Karpas-422 (cell line): Measurements from ENCODE around the gene STX18. TPM values are rescaled to one million over a fixed set of nuclear protein-coding genes. Genes with fewer than 3 reads are reported as not detected.

Experiments
- DNase-seq: peaks from one replicate; pipeline ENCODE4 v3.0.0-alpha.2; 2015
- H2AFZ ChIP-seq: fragments of 200-600 bp; sonication (generic); 2 replicates; pipeline ENCODE4 v1.6.1; 2014; ENCODE audit warnings: antibody characterized with exemption, low read length, mixed read lengths
- H3K27ac ChIP-seq: fragments of 200-600 bp; sonication (generic); 2 replicates; pipeline ENCODE4 v1.5.1; 2014; ENCODE audit warnings: mild to moderate bottlenecking, low read length, moderate library complexity
- H3K27me3 ChIP-seq: fragments of 200-600 bp; sonication (generic); 2 replicates; pipeline ENCODE4 v1.6.1; 2014; ENCODE audit warnings: low read length, mixed read lengths
- H3K36me3 ChIP-seq: fragments of 200-600 bp; sonication (generic); 2 replicates; pipeline ENCODE4 v1.6.1; 2014; ENCODE audit warnings: low read length, mixed read lengths; ENCODE audit not compliant: insufficient read depth
- H3K4me1 ChIP-seq: fragments of 200-600 bp; sonication (generic); 2 replicates; pipeline ENCODE4 v1.6.1; 2014; ENCODE audit warnings: mild to moderate bottlenecking, low read length, mixed read lengths
- H3K4me2 ChIP-seq: fragments of 200-600 bp; sonication (generic); 2 replicates; pipeline ENCODE4 v1.6.1; 2014; ENCODE audit warnings: low read length, low read depth, mild to moderate bottlenecking; ENCODE audit not compliant: poor library complexity, severe bottlenecking
- H3K4me3 ChIP-seq: fragments of 200-600 bp; sonication (generic); 2 replicates; pipeline ENCODE4 v1.5.1; 2014; ENCODE audit warnings: mild to moderate bottlenecking, antibody characterized with exemption, low read length, mixed read lengths
- H3K79me2 ChIP-seq: fragments of 200-600 bp; sonication (generic); 2 replicates; pipeline ENCODE4 v1.6.1; 2014; ENCODE audit warnings: mild to moderate bottlenecking, low read length, mixed read lengths
- H3K9ac ChIP-seq: fragments of 200-600 bp; sonication (generic); 2 replicates; pipeline ENCODE4 v1.6.0; 2014; ENCODE audit warnings: low read length
- H3K9me2 ChIP-seq: fragments of 200-600 bp; sonication (generic), shearing (Covaris generic); replicated peaks from 2 replicates; pipeline ENCODE4 v1.6.0; 2014; ENCODE audit warnings: mild to moderate bottlenecking, low read length, moderate library complexity; ENCODE audit not compliant: insufficient read depth
- H3K9me3 ChIP-seq: fragments of 300-700, 200-600 bp; sonication (generic); 2 replicates; pipeline ENCODE4 v1.6.1; 2014; ENCODE audit warnings: low read length, mixed read lengths
- H4K20me1 ChIP-seq: fragments of 200-600 bp; sonication (generic); 2 replicates; pipeline ENCODE4 v1.6.1; 2014; ENCODE audit warnings: mild to moderate bottlenecking, antibody characterized with exemption, low read length, low read depth; ENCODE audit not compliant: insufficient read depth
- total RNA-seq: library from RNA; depleted of rRNA; stranded (reverse); fragments of >200 nt; shearing (Covaris generic); gene quantifications from 2 replicates; pipeline ENCODE4 v1.2.3, GENCODE V29; 2014; ENCODE audit warnings: low replicate concordance

The STX18 gene
- total RNA-seq, 1 experiment from 2014 or later, result 17.9 TPM

- Histone ChIP-seq H3K79me2 (peaks cover 94% of the 10 kb centered on the region), H3K27ac (no peak overlapping the region), H3K9ac (no peak overlapping the region), H3K4me1 (no peaks in the 10 kb centered on the region), H3K9me2 (no peaks in the 10 kb centered on the region), H3K36me3 (no peaks in the 10 kb centered on the region), H3K4me3 (no peak overlapping the region), H3K27me3 (no peaks in the 10 kb centered on the region), H3K9me3 (no peaks in the 10 kb centered on the region), H2AFZ (no peak overlapping the region), H3K4me2 (no peak overlapping the region), H4K20me1 (no peaks in the 10 kb centered on the region; the same call in none of the 2 replicates)
- no peak for DNase-seq
Measured at GRCh38 chr4:4532371-4533154, 9.3 kb downstream of the STX18 start.

- no peak overlapping the region for H3K4me3 ChIP-seq
- no peaks in the 10 kb centered on the region; the same call in 1 of the 2 replicates for H4K20me1 ChIP-seq
- no peak overlapping the region for H3K27ac ChIP-seq
- H3K9ac ChIP-seq, result no peak overlapping the region
- peaks cover 5% of the 10 kb centered on the region; the same call in 1 of the 2 replicates for H3K36me3 ChIP-seq
- no peaks in the 10 kb centered on the region for H3K9me2 ChIP-seq
- peaks cover 81% of the 10 kb centered on the region for H3K79me2 ChIP-seq
- no peak overlapping the region for H3K4me2 ChIP-seq
- no peak overlapping the region for H2AFZ ChIP-seq
- H3K27me3 ChIP-seq, result no peaks in the 10 kb centered on the region
- peaks cover 2% of the 10 kb centered on the region; the same call in 1 of the 2 replicates for H3K4me1 ChIP-seq
- DNase-seq, result no peak
- no peaks in the 10 kb centered on the region for H3K9me3 ChIP-seq
Measured at GRCh38 chr4:4529392-4529791, 12.5 kb downstream of the STX18 start.

- no peak overlapping the region for H3K4me2 ChIP-seq
- H3K9me2 ChIP-seq, result no peaks in the 10 kb centered on the region
- no peaks in the 10 kb centered on the region for H4K20me1 ChIP-seq
Measured at GRCh38 chr4:4526401-4526800, 15.4 kb downstream of the STX18 start.

GRCh38 chr4:4524364-4524763 lies 17.5 kb downstream of the STX18 start:
- Histone ChIP-seq H3K27me3 (no peaks in the 10 kb centered on the region), H3K4me3 (no peak overlapping the region), H3K27ac (no peak overlapping the region)

More at GRCh38 chr4:4526401-4526800, 15.4 kb downstream of the STX18 start:
- peaks cover 5% of the 10 kb centered on the region; the same call in 1 of the 2 replicates for H3K36me3 ChIP-seq
- H3K4me3 ChIP-seq, result no peak overlapping the region
- no peak overlapping the region for H3K9ac ChIP-seq
- H3K27ac ChIP-seq, result no peak overlapping the region
- peaks cover 5% of the 10 kb centered on the region; the same call in 1 of the 2 replicates for H3K4me1 ChIP-seq
- no peak for DNase-seq
- H3K27me3 ChIP-seq, result no peaks in the 10 kb centered on the region
- peaks cover 71% of the 10 kb centered on the region for H3K79me2 ChIP-seq
- no peaks in the 10 kb centered on the region for H3K9me3 ChIP-seq
- H2AFZ ChIP-seq, result no peak overlapping the region

GRCh38 chr4:4521731-4522130 lies 20.1 kb downstream of the STX18 start:
- Histone ChIP-seq H3K9me2 (no peaks in the 10 kb centered on the region), H3K9me3 (no peaks in the 10 kb centered on the region), H4K20me1 (peaks cover 13% of the 10 kb centered on the region), H2AFZ (no peak overlapping the region), H3K36me3 (no peaks in the 10 kb centered on the region), H3K27me3 (no peaks in the 10 kb centered on the region), H3K9ac (no peak overlapping the region), H3K4me3 (no peak overlapping the region), H3K4me1 (peaks cover 9% of the 10 kb centered on the region), H3K4me2 (no peak overlapping the region), H3K27ac (no peak overlapping the region), H3K79me2 (peaks cover 74% of the 10 kb centered on the region)
- no peak for DNase-seq

More at GRCh38 chr4:4524364-4524763, 17.5 kb downstream of the STX18 start:
- H4K20me1 ChIP-seq, result peaks cover 12% of the 10 kb centered on the region
- peaks cover 5% of the 10 kb centered on the region; the same call in 1 of the 2 replicates for H3K36me3 ChIP-seq
- H3K4me1 ChIP-seq, result peaks cover 5% of the 10 kb centered on the region; the same call in 1 of the 2 replicates
- H3K9me2 ChIP-seq, result no peaks in the 10 kb centered on the region
- peaks cover 72% of the 10 kb centered on the region for H3K79me2 ChIP-seq
- no peak overlapping the region for H3K4me2 ChIP-seq
- no peaks in the 10 kb centered on the region for H3K9me3 ChIP-seq
- DNase-seq, result peak; percentile 53
- H2AFZ ChIP-seq, result no peak overlapping the region
- H3K9ac ChIP-seq, result no peak overlapping the region

- no peaks in the 10 kb centered on the region for H3K9me2 ChIP-seq
- H3K9ac ChIP-seq, result no peak overlapping the region
- no peak for DNase-seq
- H3K4me1 ChIP-seq, result peaks cover 9% of the 10 kb centered on the region
- H3K27me3 ChIP-seq, result no peaks in the 10 kb centered on the region
- no peaks in the 10 kb centered on the region for H3K9me3 ChIP-seq
- H3K4me2 ChIP-seq, result no peak overlapping the region
- no peak overlapping the region for H3K4me3 ChIP-seq
- H3K36me3 ChIP-seq, result no peaks in the 10 kb centered on the region
- H2AFZ ChIP-seq, result no peak overlapping the region
- peaks cover 72% of the 10 kb centered on the region for H3K79me2 ChIP-seq
- H4K20me1 ChIP-seq, result peaks cover 14% of the 10 kb centered on the region
- no peak overlapping the region for H3K27ac ChIP-seq
Measured at GRCh38 chr4:4521136-4521535, 20.7 kb downstream of the STX18 start.

- no peak overlapping the region for H3K27ac ChIP-seq
- peaks cover 6% of the 10 kb centered on the region for H3K4me1 ChIP-seq
- DNase-seq, result no peak
- H3K79me2 ChIP-seq, result peaks cover 83% of the 10 kb centered on the region
- H3K9me3 ChIP-seq, result no peaks in the 10 kb centered on the region
- H2AFZ ChIP-seq, result no peak overlapping the region
- H3K27me3 ChIP-seq, result no peaks in the 10 kb centered on the region
- H3K36me3 ChIP-seq, result no peaks in the 10 kb centered on the region
- no peak overlapping the region for H3K9ac ChIP-seq
- H4K20me1 ChIP-seq, result peaks cover 20% of the 10 kb centered on the region
- H3K9me2 ChIP-seq, result no peaks in the 10 kb centered on the region
- no peak overlapping the region for H3K4me2 ChIP-seq
- no peak overlapping the region for H3K4me3 ChIP-seq
Measured at GRCh38 chr4:4519297-4519894, 22.5 kb downstream of the STX18 start.

- Histone ChIP-seq H3K36me3 (no peaks in the 10 kb centered on the region), H3K79me2 (peaks cover 87% of the 10 kb centered on the region), H3K4me2 (no peak overlapping the region), H3K27me3 (no peaks in the 10 kb centered on the region), H2AFZ (no peak overlapping the region), H3K4me1 (peaks cover 4% of the 10 kb centered on the region; the same call in 1 of the 2 replicates), H3K9me3 (no peaks in the 10 kb centered on the region), H3K27ac (no peak overlapping the region), H3K9me2 (no peaks in the 10 kb centered on the region), H3K9ac (no peak overlapping the region), H4K20me1 (peaks cover 21% of the 10 kb centered on the region), H3K4me3 (no peak overlapping the region)
- no peak for DNase-seq
Measured at GRCh38 chr4:4518747-4519146, 23.1 kb downstream of the STX18 start.
